HepG2 (cell line): Measurements from ENCODE around the gene UQCR10. TPM values are rescaled to one million over a fixed set of nuclear protein-coding genes. Genes with fewer than 3 reads are reported as not detected.

Experiments used
- CC2D1A ChIP-seq: sonication (generic); formaldehyde crosslinking; IDR thresholded peaks from 2 replicates; pipeline ENCODE4 v1.8.1; 2023; ENCODE audit warnings: mild to moderate bottlenecking, missing genetic modification reagents
- FOXK2 ChIP-seq: fragments of 450-650 bp; IDR thresholded peaks from 2 replicates; pipeline ENCODE4 v1.6.1; 2016
- GABPA ChIP-seq, 2 experiments: IDR thresholded peaks; 2 replicates each; pipeline ENCODE4 v1.6.1; 2011 to 2016; ENCODE audit warnings: low read depth in 2 of 2, low read length in 1 of 2, missing biosample characterization in 1 of 2, missing genetic modification characterization in 1 of 2
- KDM5A ChIP-seq: fragments of 200-600 bp; sonication (generic); IDR thresholded peaks from 2 replicates; pipeline ENCODE4 v1.7.0; 2018; ENCODE audit warnings: antibody characterized with exemption, mild to moderate bottlenecking, low read length, borderline replicate concordance
- SPEN ChIP-seq: sonication (generic); formaldehyde crosslinking; IDR thresholded peaks from 2 replicates; pipeline ENCODE4 v1.5.1; 2020; ENCODE audit warnings: low read depth, mild to moderate bottlenecking, missing genetic modification reagents
- TBX2 ChIP-seq: sonication (generic); formaldehyde crosslinking; IDR thresholded peaks from 2 replicates; pipeline ENCODE4 v1.5.0; 2020; ENCODE audit warnings: missing genetic modification reagents, mild to moderate bottlenecking, borderline replicate concordance
- TBX3 ChIP-seq: fragments of 450-650 bp; IDR thresholded peaks from 2 replicates; pipeline ENCODE4 v1.6.1; 2017; ENCODE audit warnings: antibody characterized with exemption, mild to moderate bottlenecking, inconsistent platforms, borderline replicate concordance
- ZBTB1 ChIP-seq: sonication (generic); formaldehyde crosslinking; IDR thresholded peaks from 2 replicates; pipeline ENCODE4 v1.4.0; 2020; ENCODE audit warnings: missing genetic modification reagents, borderline replicate concordance
- ZKSCAN8 ChIP-seq: IDR thresholded peaks from 2 replicates; pipeline ENCODE4 v1.6.1; 2016; ENCODE audit warnings: borderline replicate concordance, missing genetic modification reagents, missing compliant biosample characterization
- ZNF367 ChIP-seq: sonication (generic); formaldehyde crosslinking; IDR thresholded peaks from 2 replicates; pipeline ENCODE4 v1.4.0; 2020; ENCODE audit warnings: missing genetic modification reagents, borderline replicate concordance
- ZNF431 ChIP-seq: sonication (generic); formaldehyde crosslinking; IDR thresholded peaks from 2 replicates; pipeline ENCODE4 v1.9.0; 2022; ENCODE audit warnings: missing genetic modification reagents, low read depth, mild to moderate bottlenecking, borderline replicate concordance
- ZNF678 ChIP-seq: sonication (generic); formaldehyde crosslinking; IDR thresholded peaks from 2 replicates; pipeline ENCODE4 v1.4.0; 2020; ENCODE audit warnings: mild to moderate bottlenecking, missing genetic modification reagents
- ZSCAN30 ChIP-seq: sonication (generic); formaldehyde crosslinking; IDR thresholded peaks from 2 replicates; pipeline ENCODE4 v1.5.0; 2020; ENCODE audit warnings: mild to moderate bottlenecking, missing genetic modification reagents
- polyA plus RNA-seq, 8 experiments: library from polyadenylated mRNA; depleted of rRNA in 3 of 8; stranded (reverse) in 7 of 8; unstranded in 1 of 8; fragments of >200 nt; fragmentation: Illumina TruSeq in 4 of 8; extraction: Trizol in 4 of 8; gene quantifications; 2 replicates each; pipeline versions ENCODE4 v1.2.1 to v1.2.3, GENCODE V29; 2011 to 2016; ENCODE audit warnings: low read depth in 4 of 8, missing spikeins in 1 of 8, mixed read lengths in 1 of 8; ENCODE audit not compliant: insufficient read depth in 1 of 8
- total RNA-seq, 5 experiments: library from RNA; depleted of rRNA; stranded (reverse); fragments of >200 nt; fragmentation: Illumina TruSeq; extraction: Trizol; gene quantifications; 2 replicates each; pipeline ENCODE4 v1.2.3, GENCODE V29; 2016; ENCODE audit warnings: low read depth in 1 of 5
- TF ChIP-seq, protein P1 (sequence below): fragments of 450-650 bp; IDR thresholded peaks from 2 replicates; pipeline ENCODE4 v1.6.1; 2016
- TF ChIP-seq, protein P2 (sequence below): sonication (generic); formaldehyde crosslinking; IDR thresholded peaks from 2 replicates; pipeline ENCODE4 v1.5.1; 2020; ENCODE audit warnings: mild to moderate bottlenecking, moderate library complexity, missing genetic modification reagents
- TF ChIP-seq, protein P3 (sequence below): sonication (generic); formaldehyde crosslinking; IDR thresholded peaks from 2 replicates; pipeline ENCODE4 v1.4.0; 2020; ENCODE audit warnings: missing genetic modification reagents
- TF ChIP-seq, protein P4 (sequence below): IDR thresholded peaks from 2 replicates; pipeline ENCODE4 v1.6.1; 2016; ENCODE audit warnings: low read depth
- TF ChIP-seq, protein P5 (sequence below), 2 experiments: IDR thresholded peaks; 2 replicates each; pipeline ENCODE4 v1.6.1; 2011 to 2012; ENCODE audit warnings: low read length in 2 of 2, borderline replicate concordance in 1 of 2, low read depth in 1 of 2, mild to moderate bottlenecking in 1 of 2, moderate library complexity in 1 of 2

Gene UQCR10
- total and polyA plus RNA-seq, 2 of the 13 experiments (the other 11 are each of a cell fraction or from before 2014, with no cell fraction given) = 225 to 232 TPM

DNA sequence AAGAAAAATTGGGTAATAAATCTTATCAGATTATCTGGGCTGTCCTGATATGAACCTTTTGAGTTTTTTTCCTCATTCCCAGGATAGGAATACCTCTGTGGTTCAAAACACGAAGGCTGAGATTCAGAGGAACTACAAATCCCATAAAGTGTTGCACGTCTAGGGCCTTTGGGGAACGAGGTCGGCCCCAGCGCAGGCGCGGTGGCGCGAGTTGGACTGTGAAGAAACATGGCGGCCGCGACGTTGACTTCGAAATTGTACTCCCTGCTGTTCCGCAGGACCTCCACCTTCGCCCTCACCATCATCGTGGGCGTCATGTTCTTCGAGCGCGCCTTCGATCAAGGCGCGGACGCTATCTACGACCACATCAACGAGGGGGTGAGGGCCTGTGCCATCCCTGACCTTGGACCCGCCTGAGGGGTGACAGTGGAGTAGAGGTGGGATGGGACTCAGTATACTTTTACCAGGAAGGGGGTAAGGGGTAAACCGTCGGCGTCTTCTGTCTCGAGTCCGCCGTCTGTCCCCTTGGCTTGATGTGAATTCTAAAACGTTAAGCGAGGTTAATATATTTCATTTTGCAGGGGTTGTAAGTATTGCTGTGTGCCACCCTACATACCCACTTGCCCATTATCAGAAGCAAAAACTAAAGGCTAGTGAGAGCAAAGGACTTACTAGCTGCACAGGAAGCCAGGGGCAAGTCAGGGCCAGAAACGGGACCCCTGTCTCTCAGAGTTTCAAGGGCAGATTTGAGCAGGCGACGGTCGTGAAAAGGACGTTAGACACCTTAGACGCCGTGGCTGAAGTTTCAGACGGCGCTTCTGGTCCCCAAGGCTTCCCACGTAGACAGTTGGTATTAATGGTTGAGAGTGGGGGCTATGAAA is at the start of gene UQCR10 (continued):
- TF ChIP-seq ZNF431 (CRISPR knock-in tag) (no peak), GABPA (IDR thresholded peaks at IDR 0.05; ENCODE audit: low read depth, low read length) (no peak), GABPA (CRISPR knock-in tag; IDR thresholded peaks at IDR 0.05; ENCODE audit: low read depth) (no peak; the same call in 1 of the 2 replicates), CC2D1A (CRISPR knock-in tag) (no peak), ZBTB1 (CRISPR knock-in tag) (no peak), SPEN (CRISPR knock-in tag) (peak; percentile 42; the same call in 1 of the 2 replicates), FOXK2 (no peak), TBX2 (CRISPR knock-in tag) (no peak), ZKSCAN8 (CRISPR knock-in tag) (no peak), ZNF678 (CRISPR knock-in tag) (0 out of 2 replicates have a peak, but pooled peaks have one; percentile 34), ZNF367 (CRISPR knock-in tag) (no peak), TBX3 (no peak), KDM5A (peak; percentile 81), ZSCAN30 (CRISPR knock-in tag) (no peak)
- TF ChIP-seq, protein P1, sequence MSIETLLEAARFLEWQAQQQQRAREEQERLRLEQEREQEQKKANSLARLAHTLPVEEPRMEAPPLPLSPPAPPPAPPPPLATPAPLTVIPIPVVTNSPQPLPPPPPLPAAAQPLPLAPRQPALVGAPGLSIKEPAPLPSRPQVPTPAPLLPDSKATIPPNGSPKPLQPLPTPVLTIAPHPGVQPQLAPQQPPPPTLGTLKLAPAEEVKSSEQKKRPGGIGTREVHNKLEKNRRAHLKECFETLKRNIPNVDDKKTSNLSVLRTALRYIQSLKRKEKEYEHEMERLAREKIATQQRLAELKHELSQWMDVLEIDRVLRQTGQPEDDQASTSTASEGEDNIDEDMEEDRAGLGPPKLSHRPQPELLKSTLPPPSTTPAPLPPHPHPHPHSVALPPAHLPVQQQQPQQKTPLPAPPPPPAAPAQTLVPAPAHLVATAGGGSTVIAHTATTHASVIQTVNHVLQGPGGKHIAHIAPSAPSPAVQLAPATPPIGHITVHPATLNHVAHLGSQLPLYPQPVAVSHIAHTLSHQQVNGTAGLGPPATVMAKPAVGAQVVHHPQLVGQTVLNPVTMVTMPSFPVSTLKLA = no peak
- TF ChIP-seq, protein P2, sequence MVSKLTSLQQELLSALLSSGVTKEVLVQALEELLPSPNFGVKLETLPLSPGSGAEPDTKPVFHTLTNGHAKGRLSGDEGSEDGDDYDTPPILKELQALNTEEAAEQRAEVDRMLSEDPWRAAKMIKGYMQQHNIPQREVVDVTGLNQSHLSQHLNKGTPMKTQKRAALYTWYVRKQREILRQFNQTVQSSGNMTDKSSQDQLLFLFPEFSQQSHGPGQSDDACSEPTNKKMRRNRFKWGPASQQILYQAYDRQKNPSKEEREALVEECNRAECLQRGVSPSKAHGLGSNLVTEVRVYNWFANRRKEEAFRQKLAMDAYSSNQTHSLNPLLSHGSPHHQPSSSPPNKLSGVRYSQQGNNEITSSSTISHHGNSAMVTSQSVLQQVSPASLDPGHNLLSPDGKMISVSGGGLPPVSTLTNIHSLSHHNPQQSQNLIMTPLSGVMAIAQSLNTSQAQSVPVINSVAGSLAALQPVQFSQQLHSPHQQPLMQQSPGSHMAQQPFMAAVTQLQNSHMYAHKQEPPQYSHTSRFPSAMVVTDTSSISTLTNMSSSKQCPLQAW = peak; percentile 11; the same call in 1 of the 2 replicates
- TF ChIP-seq, protein P3, sequence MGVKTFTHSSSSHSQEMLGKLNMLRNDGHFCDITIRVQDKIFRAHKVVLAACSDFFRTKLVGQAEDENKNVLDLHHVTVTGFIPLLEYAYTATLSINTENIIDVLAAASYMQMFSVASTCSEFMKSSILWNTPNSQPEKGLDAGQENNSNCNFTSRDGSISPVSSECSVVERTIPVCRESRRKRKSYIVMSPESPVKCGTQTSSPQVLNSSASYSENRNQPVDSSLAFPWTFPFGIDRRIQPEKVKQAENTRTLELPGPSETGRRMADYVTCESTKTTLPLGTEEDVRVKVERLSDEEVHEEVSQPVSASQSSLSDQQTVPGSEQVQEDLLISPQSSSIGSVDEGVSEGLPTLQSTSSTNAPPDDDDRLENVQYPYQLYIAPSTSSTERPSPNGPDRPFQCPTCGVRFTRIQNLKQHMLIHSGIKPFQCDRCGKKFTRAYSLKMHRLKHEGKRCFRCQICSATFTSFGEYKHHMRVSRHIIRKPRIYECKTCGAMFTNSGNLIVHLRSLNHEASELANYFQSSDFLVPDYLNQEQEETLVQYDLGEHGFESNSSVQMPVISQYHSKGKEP (CRISPR knock-in tag) = no peak
- TF ChIP-seq, protein P4, sequence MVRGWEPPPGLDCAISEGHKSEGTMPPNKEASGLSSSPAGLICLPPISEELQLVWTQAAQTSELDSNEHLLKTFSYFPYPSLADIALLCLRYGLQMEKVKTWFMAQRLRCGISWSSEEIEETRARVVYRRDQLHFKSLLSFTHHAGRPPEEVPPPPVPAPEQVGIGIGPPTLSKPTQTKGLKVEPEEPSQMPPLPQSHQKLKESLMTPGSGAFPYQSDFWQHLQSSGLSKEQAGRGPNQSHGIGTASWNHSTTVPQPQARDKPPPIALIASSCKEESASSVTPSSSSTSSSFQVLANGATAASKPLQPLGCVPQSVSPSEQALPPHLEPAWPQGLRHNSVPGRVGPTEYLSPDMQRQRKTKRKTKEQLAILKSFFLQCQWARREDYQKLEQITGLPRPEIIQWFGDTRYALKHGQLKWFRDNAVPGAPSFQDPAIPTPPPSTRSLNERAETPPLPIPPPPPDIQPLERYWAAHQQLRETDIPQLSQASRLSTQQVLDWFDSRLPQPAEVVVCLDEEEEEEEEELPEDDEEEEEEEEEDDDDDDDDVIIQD (CRISPR knock-in tag) = no peak; the same call in 1 of the 2 replicates
- TF ChIP-seq, protein P5, sequence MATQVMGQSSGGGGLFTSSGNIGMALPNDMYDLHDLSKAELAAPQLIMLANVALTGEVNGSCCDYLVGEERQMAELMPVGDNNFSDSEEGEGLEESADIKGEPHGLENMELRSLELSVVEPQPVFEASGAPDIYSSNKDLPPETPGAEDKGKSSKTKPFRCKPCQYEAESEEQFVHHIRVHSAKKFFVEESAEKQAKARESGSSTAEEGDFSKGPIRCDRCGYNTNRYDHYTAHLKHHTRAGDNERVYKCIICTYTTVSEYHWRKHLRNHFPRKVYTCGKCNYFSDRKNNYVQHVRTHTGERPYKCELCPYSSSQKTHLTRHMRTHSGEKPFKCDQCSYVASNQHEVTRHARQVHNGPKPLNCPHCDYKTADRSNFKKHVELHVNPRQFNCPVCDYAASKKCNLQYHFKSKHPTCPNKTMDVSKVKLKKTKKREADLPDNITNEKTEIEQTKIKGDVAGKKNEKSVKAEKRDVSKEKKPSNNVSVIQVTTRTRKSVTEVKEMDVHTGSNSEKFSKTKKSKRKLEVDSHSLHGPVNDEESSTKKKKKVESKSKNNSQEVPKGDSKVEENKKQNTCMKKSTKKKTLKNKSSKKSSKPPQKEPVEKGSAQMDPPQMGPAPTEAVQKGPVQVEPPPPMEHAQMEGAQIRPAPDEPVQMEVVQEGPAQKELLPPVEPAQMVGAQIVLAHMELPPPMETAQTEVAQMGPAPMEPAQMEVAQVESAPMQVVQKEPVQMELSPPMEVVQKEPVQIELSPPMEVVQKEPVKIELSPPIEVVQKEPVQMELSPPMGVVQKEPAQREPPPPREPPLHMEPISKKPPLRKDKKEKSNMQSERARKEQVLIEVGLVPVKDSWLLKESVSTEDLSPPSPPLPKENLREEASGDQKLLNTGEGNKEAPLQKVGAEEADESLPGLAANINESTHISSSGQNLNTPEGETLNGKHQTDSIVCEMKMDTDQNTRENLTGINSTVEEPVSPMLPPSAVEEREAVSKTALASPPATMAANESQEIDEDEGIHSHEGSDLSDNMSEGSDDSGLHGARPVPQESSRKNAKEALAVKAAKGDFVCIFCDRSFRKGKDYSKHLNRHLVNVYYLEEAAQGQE (IDR thresholded peaks at IDR 0.05; ENCODE audit: borderline replicate concordance in 1 of 2, low read depth in 1 of 2, low read length in 2 of 2) = peak in 1 of 2 experiments; percentile 22; a peak in 1 of 4 replicates
